Activated naive CD8-positive, alpha-beta T cell treated with anti-CD3 and anti-CD28 coated beads, Interleukin-2, amount 50 U/mL, for 16 hours (primary cell): Measurements from ENCODE around the gene CAMK1D.
"Not testable (repeated sequence)": the region's sequence is repeated elsewhere in the genome, so short reads cannot be mapped to it uniquely, and the experiment has no call there.

Experiments used
- DNase-seq: peaks from one replicate; pipeline ENCODE4 v3.0.0-alpha.2; 2020; ENCODE audit warnings: low read depth, low spot score

Gene CAMK1D

DNA sequence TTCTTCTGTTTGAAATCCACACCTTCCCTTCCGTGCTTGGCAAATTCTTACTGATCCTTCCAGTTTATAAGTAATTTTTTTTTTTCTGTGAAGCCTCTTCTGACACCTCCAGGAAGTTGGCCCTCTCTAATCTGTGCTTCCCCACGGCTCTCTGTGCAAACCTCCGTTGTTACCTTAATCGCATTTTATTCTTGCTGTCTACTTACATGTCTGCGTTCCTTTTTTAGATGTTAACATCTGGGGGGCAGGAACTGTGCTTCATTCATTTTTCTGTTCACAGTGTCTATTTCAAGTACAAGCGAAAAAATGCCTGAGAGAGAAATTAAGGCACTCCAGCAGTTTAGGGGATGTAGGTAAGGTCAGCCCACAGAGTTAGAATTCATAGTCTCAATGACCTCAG lies 8.4 kb upstream of the CAMK1D start:
- DNase-seq, result no peak

DNA sequence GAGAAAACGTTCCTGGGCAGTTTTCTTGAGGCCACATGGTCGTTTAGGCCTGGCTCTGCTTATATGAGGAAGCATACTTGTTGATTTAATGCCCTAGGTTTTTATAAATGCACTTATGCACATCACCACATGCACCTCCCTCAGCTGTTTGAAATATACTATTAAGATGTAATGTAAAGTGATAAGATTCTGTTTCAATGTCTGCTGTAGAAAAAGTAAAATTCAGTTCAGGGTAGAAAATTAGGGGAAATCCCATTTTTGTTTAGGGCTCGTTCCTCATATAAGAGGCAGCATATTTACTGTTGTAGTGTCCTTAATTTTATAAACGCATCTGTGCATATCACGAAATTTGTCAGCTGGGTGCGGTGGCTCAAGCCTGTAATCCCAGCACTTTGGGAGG lies 7.8 kb upstream of the CAMK1D start:
- no peak for DNase-seq

DNA sequence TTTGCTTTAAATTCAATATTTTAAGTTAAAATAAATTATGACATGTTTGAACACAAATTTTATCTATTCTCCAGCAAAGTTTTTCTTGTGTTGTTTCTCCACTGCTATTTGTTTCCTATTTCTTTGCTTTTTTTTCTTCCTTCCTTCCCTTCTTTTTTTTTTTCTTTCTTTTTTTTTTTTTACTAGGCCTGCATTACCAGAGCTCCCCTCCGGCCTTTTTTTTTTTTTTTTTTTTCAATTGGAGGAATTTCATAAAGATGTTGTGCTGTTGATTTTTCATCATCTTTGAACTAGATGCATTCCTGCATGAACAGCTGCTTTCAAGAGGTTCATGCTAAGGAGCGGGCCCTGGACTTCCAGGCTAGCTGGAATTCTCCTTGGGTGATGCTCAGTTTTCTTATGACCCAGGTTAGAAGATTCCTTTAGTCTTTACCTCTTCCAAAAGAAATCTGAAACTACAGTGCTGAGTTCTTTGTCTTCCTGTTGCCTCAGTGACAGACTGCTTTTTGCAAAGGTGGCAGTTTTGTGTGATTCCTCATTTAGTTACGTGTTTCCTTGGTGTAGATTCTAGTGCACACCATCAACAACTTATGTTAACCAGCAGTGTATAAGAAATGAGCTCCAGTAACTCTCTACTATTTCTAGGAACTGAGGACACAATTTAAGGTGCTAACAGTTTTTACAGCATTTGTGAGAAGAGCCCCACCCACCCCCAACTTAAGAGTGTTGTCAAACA lies 4.8 kb upstream of the CAMK1D start:
- no peak for DNase-seq

DNA sequence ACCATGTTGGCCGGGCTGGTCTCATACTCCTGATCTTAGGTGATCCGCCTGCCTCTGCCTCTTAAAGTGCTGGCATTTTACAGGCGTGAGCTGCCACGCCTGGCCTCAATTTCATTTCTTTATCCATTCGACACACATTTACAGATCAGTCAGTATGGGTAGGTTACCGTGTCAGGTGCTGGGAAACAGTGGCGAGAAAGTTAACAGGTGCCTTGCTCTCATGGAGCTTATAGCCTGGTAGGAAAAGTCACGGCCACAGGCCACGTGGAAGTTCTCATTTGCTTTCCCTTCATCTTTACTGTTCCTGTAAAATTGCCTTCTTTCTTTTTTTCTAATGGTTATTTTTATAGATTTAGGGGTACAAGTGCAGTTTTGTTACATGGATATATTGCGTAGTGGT lies 2.6 kb upstream of the CAMK1D start:
- DNase-seq, result no peak

DNA sequence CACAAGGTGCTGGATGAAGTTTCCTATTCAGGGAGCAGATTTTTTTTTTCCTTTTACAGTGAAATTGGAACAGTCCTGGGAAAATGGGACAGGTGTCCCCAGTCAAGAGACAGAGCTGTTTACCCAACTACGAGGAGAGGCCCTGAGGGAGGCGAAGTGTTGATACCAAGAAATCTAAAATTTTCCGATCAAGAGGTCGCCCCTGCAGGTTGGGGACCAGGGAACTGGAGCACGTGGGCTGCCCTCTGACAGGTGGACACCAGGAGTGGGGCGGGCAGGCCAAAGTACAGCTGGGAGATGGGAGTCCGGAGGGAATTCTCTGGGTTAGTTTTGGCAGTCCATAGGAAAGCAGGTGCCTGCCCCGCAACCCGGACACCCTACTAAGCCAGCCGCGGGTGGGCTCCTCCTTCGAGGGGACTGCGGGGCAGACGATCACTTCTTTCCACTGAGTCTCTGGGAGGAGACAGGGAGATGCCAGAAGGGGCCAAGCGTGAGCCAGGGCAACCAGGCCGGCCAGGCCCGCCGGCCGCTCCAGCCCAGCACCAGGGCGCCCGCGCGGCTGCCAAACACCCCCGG lies 965 bp upstream of the CAMK1D start:
- DNase-seq, result no peak

DNA sequence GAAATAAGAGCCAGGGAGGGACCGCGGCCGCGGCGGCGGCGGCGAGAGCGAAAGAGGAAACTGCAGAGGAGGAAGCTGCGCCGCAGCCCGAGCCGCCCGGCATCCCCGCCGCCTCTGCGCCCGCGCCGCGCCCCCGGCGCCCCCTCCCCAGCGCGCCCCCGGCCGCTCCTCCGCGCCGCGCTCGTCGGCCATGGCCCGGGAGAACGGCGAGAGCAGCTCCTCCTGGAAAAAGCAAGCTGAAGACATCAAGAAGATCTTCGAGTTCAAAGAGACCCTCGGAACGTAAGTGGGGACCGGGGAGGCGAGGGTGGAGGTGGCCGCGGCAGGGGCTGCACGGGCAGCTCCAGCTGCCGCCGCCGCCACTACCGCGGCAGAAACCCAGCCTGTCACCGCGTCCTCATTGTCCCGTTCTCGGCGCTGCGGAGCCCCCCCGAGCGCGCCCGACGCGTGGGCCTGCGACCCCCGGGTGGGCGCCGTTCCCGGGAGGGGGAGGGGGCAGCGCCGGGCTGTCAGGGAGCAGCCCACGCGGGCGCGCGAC lies 351 bp downstream of the CAMK1D start:
- DNase-seq, result no peak

DNA sequence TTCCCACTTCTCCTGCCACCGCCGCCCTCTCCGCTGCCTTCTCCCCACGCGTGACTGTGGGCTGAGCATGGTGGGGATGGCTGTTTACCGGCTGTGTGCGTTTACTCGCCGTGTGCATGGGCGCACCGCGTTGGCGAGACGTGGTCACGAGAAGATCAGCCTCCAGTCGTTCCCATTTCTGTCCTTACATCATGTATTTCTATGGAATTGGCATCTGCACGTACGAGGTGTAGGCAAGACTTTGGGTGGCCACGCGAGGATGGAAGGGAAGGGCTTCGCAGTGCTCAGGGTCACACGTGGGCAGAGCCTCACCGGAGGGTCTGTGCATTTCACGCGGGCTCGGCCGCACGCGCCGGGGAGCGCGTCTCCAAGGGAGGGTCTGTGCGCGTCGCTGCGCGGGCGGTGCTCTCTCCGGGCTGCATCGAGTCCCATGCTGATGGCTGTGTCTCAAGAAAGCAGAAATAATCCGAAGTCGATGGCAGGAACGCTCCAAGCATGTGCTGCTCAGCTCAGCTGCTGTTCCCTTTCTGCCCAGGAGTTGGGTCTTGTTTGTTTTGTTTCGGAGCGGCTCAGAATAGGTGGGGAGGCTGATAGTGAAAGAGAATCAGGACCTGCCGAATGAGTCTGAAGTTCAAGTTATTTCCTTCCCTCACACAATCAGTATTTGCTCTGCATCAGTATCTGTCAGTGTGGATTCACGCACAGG lies 973 bp downstream of the CAMK1D start:
- DNase-seq, result no peak

DNA sequence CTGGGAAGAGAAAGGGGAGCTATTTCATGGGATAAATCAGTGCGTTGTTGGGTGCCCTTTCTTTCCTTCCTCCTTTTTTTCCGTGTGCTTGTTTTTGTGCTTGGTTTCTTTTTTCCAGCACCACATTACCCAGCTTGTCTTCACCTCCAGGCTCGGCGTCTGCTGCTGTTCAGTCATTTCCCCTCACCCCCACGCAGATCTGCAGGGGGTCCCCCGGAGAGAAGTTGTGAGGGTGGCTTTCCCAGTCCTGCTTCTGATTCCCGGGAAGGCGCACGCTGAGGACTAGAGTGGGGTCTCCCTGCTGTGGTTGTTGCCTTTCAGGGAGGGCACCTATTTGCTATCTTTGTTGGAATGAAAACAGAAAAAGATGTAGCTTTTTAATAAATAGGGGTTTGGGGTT lies 1.6 kb downstream of the CAMK1D start:
- no peak for DNase-seq

DNA sequence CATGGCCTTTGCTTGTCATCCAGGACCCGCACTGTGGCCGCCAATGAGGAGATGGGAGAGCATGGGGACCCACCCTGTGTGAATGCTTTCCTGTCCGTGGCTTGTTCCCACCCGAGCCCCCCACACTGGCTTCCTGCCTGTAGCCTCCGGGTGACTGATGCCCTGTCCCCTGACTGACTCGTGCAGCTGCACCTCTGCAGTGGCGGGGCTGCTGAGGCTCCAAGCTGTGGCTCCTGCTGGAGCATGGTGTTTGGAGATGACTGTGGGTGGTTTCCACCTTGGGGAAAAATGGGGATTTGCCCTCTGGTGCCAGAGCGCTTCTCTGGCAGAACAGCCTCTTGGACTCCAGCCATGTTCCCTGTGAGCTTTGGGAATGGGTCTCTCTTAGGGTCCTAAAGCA lies 2.1 kb downstream of the CAMK1D start:
- no peak for DNase-seq

DNA sequence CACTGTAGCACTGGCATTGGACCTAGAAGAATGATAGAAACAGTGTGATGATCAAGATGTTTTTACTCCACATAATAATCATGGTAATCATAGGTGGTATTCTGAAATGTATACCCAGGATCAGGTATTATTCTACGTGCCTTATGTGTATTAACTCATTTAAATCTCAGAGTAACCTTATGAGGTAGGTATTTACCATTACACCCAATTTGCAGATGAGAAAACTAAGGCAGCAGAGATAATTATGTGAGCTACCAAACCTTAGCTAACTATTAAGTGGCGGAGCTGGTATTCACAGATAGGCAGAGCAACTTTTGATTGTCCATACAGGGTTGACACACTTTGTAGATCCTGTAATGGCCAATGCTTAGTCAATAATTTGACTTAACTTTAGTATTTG lies 2.5 kb downstream of the CAMK1D start:
- no peak for DNase-seq

DNA sequence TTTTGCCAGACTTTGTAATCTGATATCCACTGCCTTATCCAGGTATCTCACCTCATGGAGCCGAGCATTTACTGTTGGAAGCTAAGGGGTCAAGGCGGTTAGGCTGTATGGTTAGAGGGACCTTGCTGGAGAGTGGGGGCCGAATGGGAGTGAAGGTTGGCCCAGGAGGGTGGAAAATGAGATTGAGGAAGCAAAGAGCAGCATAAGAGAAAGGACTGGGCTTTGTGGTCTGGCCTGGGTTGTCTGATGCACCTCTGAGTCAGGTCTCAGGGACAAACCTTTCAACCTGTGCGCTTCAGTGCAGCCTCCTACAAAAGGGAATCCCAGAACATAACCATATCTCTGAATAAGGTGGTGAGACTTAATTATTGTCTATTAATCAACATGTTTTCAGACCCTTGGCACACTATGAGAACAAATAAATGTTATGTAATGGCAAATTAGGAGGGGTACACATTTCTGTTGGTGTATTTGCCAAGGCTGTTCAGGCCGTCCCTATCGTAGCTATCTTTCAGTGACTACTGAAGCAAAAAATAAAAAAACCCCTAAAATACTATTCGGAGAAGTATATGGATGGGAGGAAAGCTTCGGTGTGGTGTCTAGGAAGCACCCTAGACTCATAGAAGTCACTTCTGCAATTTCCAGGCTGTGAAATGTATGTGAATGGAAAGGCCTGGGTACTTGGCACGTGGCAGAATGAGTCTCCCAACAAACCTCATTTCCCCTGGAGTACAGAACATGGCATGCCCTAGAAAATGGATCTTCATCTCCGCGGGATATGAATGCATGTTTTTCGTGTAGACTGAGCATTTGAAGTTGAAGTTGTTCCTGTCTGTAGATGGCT lies 4.3 kb downstream of the CAMK1D start:
- DNase-seq, result no peak

DNA sequence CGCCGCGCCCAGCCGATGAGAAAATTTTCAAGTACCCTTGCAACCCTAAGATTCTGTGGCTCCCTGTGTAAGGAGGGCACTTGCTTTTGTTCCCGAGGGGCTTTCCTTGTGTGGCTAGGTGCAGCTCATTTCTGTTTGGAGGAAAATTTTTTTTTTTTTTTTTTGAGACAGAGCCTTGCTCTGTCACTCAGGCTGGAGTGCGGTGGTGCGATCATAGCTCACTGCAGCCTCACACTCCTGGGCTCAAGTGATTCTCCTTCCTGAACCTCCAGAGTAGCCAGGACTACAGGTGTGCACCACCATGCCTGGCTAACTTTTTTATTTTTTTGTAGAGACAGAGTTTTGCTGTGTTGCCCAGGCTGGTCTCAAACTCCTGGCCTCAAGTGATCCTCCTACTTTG lies 5.3 kb downstream of the CAMK1D start:
- not testable (repeated sequence) for DNase-seq

DNA sequence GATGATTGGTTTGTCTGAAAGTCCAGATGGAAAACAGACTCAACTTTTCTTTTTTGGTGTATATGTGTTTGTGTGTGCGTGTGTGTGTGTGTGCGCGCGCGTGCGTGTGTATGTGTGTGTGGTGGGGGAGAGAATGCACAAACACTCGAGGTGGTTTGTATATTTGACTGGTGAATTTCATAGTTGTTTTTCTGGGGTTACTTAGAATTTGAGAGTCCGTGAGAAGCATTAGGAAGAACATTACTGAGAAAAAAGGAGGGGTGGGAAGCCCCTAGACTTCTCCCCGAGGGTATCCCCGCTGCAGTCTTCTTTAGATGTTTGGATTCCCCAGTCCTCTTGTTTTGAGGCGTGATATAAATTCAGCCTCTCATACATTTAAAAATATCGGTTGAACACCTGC lies 6.0 kb downstream of the CAMK1D start:
- DNase-seq, result no peak

DNA sequence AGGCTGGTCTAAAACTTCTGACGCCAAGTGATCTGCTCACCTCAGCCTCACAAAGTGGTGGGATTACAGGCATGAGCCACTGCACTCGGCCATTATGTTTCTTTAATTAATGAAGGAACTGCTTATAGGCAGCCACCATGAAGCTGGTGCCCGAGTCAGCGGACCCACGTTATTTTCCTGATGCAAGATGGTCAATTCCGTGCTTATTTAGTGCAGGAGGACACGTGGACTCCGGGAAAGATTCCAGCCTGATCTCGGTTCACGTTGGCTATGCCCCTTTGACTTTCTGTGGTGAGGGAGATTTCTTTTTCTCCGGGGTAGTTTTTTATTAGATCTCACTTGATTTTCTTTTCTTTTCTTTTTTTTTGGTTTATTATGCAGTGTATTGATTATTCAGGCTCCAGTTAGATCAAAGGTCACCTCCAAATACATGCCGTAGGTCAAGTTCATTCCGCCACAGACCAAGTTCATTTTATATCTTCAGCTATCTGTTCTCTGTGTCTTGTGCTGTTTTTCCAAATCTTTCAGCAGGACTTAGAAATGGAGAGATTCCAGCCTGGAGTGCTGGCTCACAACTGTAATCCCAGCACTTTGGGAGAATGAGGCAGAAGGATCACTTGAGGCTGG lies 8.3 kb downstream of the CAMK1D start:
- no peak for DNase-seq

DNA sequence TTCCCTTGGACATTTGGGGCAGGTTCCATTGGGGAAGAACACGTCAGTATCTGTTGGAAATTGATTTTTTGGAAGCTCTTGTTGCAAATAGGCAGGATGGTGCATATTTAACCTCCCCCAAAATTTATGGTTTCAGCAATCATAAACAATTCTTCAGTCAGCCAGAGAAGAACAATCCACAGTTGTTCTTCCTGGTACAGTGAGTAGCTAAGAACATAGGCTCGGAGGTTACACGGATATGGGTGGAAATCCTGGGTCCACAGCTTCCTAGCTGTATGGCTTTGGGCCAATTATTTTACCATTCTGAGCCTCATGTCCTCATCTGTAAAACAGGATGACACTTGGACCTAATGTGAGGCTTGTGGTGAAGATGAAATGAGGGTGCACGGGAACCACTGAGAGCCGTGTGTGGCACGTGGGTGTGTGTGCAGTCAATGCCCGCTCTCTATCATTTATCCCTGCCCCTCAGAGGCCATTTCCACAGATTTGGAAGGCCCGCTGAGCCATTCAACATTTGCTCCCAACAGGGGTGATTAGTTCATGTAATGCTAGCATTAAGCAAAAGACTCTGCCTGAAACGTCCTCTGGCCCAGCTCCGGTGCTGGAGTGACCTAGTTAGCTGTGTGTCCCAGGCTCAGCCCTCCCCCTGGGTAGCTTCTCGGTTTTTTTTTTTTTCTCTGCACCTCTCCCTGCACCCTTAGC lies 9.7 kb downstream of the CAMK1D start:
- DNase-seq, result no peak

DNA sequence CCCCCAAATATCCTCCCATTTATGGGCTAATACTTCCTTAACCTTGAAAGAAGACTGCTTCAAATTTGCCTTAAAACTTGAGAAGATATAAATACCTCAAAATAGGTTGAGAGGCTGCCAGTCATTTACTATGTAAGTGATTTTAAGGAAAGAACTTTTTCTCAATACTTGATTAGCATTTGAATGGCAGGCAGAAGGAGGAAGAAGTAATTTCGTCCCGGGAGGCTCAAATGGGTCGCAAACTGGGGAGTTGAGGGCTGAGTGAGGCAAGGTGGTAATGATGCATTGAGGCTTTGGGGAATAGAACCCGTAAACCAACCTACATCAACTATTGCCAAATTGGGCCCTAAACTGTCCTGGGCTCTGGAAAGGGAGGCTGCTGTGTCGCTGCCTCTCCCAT lies 11.1 kb downstream of the CAMK1D start:
- no peak for DNase-seq

DNA sequence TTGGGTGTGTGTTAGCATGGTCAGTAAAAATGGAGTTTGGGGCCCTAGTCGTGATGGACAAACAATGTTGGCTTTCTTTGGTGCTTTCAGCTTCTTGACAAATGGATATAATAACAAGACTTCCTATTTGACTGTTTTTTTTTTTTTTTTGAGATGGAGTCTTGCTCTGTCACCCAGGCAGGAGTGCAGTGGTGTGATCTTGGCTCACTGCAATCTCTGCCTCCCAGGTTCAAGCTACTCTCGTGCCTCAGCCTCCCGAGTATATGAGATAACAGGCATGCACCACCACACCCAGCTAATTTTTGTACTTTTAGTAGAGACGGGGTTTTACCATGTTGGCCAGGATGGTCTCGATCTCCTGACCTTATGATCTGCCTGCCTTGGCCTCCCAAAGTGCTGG lies 11.8 kb downstream of the CAMK1D start:
- DNase-seq, result not testable (repeated sequence)

DNA sequence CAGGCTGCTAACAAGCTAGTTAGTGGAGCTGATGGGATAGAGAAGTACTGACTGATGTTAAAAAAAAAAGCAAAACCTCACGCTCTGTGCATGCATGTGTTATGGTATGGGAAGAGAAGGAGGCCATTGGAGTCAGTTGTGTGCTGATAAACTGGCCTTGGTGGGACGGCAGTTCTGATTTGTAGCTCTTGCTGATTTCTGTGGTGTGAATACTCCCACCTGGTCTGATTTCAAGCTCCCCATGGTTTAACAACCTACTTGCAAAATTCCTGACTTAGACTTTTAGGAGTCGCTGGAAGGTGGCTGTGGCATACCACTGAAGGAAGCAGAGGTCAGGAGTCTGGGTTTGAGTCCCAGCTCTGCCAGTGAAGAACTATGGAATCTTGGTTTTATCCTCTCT lies 15.2 kb downstream of the CAMK1D start:
- no peak for DNase-seq

DNA sequence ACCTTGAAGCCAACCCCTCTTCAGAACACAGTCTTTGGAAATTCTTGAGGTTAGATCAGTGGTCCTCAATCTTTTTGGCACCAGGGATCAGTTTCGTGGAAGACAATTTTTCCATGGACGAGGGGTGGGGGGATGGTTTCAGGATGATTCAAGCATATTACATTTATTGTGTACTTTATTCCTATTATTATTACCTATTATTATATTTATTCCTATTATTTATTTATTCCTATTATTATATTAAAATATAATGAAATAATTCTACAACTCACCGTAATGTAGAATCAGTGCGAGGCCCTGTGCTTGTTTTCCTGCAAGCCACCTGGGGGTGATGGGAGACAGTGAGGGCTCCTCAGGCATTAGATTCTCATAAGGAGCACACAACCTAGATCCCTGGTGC lies 17.9 kb downstream of the CAMK1D start:
- no peak for DNase-seq

DNA sequence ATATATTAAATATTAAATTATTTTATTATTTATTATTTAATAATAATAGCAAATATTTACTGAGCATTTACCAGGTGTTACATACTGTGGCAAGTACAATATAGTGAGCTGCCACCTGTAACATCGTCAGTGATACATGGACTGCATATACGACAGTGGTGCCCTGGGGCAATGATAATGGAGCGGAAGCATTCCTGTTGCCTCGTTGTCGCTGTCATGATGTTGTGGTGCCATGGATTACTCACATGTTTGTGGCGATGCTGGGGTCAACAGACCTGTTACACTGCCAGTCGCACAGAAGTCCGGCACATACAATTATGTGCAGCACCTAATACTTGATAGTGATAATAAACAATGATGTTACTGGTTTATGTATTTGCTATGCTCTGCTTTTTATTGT lies 20.6 kb downstream of the CAMK1D start:
- DNase-seq, result no peak

DNA sequence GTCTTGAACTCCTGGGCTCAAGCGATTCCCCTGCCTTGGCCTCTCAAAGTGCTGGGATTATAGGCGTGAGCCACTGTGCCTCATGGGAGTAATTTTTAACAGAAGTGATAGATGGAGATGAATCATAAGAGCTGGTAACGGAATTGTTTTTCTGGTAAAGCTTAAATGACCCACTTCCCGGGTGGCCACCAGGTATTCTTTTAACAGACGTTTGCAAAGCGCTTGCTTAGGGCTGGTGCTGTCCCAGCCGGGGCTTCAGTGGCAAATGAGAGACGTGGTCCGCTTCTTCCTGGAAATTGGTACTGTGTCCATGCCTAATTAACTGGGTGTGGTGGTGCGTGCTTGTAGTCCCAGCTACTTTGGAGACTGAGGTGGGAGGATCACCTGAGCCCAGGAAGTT lies 23.5 kb downstream of the CAMK1D start:
- DNase-seq, result no peak
